ENCODE measurements around the gene MRFAP1. TPM values are rescaled to one million over a fixed set of nuclear protein-coding genes. Genes with fewer than 3 reads are reported as not detected.

Gene MRFAP1
- total and polyA plus RNA-seq, 10 of the 15 experiments (the other 5 are each of a cell fraction or from before 2014, with no cell fraction given) = 18.7 to 105 (median 80.8) TPM

DNA sequence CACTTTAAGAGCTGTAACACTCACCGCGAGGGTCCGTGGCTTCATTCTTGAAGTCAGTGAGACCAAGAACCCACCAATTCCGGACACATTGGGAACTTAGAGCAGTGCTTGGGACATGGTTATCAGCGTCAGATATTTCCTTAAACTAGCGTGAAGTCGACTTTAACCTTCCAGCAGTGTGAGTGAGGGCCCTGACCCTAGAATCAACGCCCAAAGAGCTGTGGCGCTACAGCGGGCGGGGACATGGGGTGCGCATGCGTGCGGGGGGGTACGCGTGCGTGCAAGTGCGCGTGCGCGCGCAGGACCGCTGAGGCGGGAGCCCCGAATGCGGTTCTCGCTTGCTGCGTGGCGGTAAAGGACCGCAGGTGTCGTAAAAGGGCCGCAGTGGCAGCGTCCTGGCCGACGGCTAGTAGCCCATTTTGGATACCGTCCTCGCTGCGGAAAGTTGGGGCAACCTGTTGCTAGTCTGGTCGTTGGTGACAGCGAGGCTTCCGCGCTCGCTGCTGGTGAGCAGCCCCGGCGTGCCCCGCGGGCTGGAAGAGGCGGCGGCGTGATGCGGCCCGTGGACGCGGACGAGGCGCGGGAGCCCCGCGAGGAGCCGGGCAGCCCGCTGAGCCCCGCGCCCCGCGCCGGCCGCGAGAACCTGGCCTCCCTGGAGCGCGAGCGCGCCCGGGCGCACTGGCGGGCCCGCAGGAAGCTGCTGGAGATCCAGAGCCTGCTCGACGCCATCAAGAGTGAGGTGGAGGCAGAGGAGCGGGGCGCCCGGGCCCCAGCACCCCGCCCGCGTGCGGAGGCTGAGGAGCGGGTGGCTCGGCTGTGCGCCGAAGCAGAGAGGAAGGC, 33.4 kb downstream of the MRFAP1 start:
- RAD21 ChIA-PET (ENCODE audit: unreplicated experiment) = interaction anchor here (1.0 to 3.8 kb wide), 9 partner anchors 28 to 395 kb away, joined by 3 to 22 read pairs (median 5); partner anchors contain the start of genes GRPEL1, MAN2B2, MRFAP1 and MRFAP1L1
- POLR2A ChIA-PET = interaction anchor here (0.6 to 2.1 kb wide), 8 partner anchors 14 to 389 kb away, joined by 3 to 6 read pairs (median 4); partner anchors contain the start of gene MRFAP1
- TF ChIP-seq CEBPZ (IDR thresholded peaks at IDR 0.05; ENCODE audit: low read depth, low read length) (no peak), MXI1 (IDR thresholded peaks at IDR 0.05; ENCODE audit: low read depth, low read length) (peak; percentile 83), RELA (IDR thresholded peaks at IDR 0.05; ENCODE audit: borderline replicate concordance, partially characterized antibody) (no peak), SIN3A (IDR thresholded peaks at IDR 0.05; ENCODE audit: low read depth, low read length) (no peak), E2F8 (IDR thresholded peaks at IDR 0.05; ENCODE audit: low read depth, partially characterized antibody) (no peak), IKZF1 (conservative IDR thresholded peaks at IDR 0.05) (peak; percentile 100), EP300 (IDR thresholded peaks at IDR 0.05; ENCODE audit: borderline replicate concordance in 1 of 2, control insufficient read depth in 1 of 2, low read depth in 2 of 2, low read length in 2 of 2) (peak in 1 of 2 experiments; percentile 27; a peak in 1 of 4 replicates), SMAD5 (IDR thresholded peaks at IDR 0.05; ENCODE audit: low read depth) (0 out of 2 replicates have a peak, but pooled peaks have one; percentile 22), YY1 (IDR thresholded peaks at IDR 0.05; ENCODE audit: low read depth, low read length) (peak; percentile 89)
- TF ChIP-seq, protein P1, sequence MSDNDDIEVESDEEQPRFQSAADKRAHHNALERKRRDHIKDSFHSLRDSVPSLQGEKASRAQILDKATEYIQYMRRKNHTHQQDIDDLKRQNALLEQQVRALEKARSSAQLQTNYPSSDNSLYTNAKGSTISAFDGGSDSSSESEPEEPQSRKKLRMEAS (IDR thresholded peaks at IDR 0.05; ENCODE audit: low read depth, low read length) = peak; percentile 90
- TF ChIP-seq, protein P2, sequence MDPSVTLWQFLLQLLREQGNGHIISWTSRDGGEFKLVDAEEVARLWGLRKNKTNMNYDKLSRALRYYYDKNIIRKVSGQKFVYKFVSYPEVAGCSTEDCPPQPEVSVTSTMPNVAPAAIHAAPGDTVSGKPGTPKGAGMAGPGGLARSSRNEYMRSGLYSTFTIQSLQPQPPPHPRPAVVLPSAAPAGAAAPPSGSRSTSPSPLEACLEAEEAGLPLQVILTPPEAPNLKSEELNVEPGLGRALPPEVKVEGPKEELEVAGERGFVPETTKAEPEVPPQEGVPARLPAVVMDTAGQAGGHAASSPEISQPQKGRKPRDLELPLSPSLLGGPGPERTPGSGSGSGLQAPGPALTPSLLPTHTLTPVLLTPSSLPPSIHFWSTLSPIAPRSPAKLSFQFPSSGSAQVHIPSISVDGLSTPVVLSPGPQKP (IDR thresholded peaks at IDR 0.05; ENCODE audit: low read depth, low read length) = no peak

More for the DNA sequence above, 33.4 kb downstream of the MRFAP1 start:
- H2AFZ ChIP-seq (ENCODE audit: control insufficient read depth, low read depth, low read length) = peak overlapping the region; percentile 98
- peaks cover 6% of the 10 kb centered on the region; the same call in 1 of the 2 replicates for H3K4me1 ChIP-seq (ENCODE audit: control insufficient read depth, insufficient read depth, low read length)
- peak; percentile 89 for FAIRE-seq
- no TSS peak for BruUV-seq (replicated peaks)
- no peaks in the 10 kb centered on the region for H3K9me3 ChIP-seq (replicated peaks; ENCODE audit: control insufficient read depth, insufficient read depth, low read length)
- H3K27ac ChIP-seq (ENCODE audit: control insufficient read depth, insufficient read depth) = peak overlapping the region; percentile 45
- H3K27me3 ChIP-seq (replicated peaks in 1 of 2; ENCODE audit: control insufficient read depth in 2 of 2, insufficient read depth in 2 of 2, low read length in 1 of 2) = no peaks in the 10 kb centered on the region
- peak overlapping the region; percentile 89 for H3K4me2 ChIP-seq (ENCODE audit: control insufficient read depth, insufficient read depth)
- H3K4me3 ChIP-seq = peak overlapping the region; percentile 74
- peak; percentile 80 for DNase-seq (ENCODE audit: low read depth, low spot score)
- H3K79me2 ChIP-seq (ENCODE audit: control insufficient read depth, insufficient read depth, low read length) = peaks cover 25% of the 10 kb centered on the region
- ChIA-PET SMC1A (ENCODE audit: uncharacterized antibody, unreplicated experiment) (interaction anchor here (0.7 to 5.2 kb wide), 8 partner anchors 30 to 199 kb away, joined by 3 to 33 read pairs (median 4); partner anchors contain the start of genes BLOC1S4 and MRFAP1L1), CTCF (interaction anchor here (0.5 to 2.3 kb wide), 18 partner anchors 10 to 219 kb away, joined by 3 to 36 read pairs (median 5); partner anchors contain the start of genes BLOC1S4 and MRFAP1L1)
- ATAC-seq = peak; percentile 92
- in situ Hi-C loops (cut with MboI) = no loop called here
- intact Hi-C loops (cut with micrococcal nuclease; ENCODE audit: unreplicated experiment) = loop anchor here (2.0 kb wide), 3 partner anchors 33 to 43 kb away; partner anchors contain the start of genes BLOC1S4, MRFAP1 and MRFAP1L1
- no peaks in the 10 kb centered on the region; a peak in 2 of 4 replicates for H3K36me3 ChIP-seq (ENCODE audit: control insufficient read depth in 2 of 2, insufficient read depth in 2 of 2, low read length in 1 of 2)
- peak overlapping the region; percentile 64 for H3K9ac ChIP-seq (ENCODE audit: control insufficient read depth, insufficient read depth, low read length)
- H4K20me1 ChIP-seq (ENCODE audit: control insufficient read depth, insufficient read depth) = no peaks in the 10 kb centered on the region
- WGBS (ENCODE audit: insufficient coverage, insufficient replicate concordance, low lambda C conversion rate, missing lambda C conversion rate) = 1% methylated on average over 69 of the region's 89 CpGs

Data from GM12878 (cell line).